Measurements from ENCODE around the gene RNU2-1. TPM values are rescaled to one million over a fixed set of nuclear protein-coding genes. Genes with fewer than 3 reads are reported as not detected.
"Not testable (repeated sequence)": the region's sequence is repeated elsewhere in the genome, so short reads cannot be mapped to it uniquely, and the experiment has no call there.

The RNU2-1 gene
- total RNA-seq, 3 donors from 2014 or later (not counting 1 experiment from before 2014, with no cell fraction given), result 3,690 to 5,833 (median 5,267) TPM

DNA sequence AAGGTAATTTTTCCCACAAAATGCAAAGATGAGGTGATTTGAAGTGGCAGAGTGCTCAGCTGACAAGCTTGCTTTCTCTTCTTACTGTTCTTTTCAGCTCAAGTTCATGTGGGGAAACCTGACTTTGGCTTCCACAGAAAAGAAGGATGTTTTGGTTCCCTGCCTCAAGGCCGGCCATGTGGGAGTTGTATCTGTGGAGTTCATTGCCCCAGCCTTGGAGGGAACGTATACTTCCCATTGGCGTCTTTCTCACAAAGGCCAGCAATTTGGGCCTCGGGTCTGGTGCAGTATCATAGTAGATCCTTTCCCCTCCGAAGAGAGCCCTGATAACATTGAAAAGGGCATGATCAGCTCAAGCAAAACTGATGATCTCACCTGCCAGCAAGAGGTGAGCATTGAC lies 40.5 kb downstream of the RNU2-1 start:
- intact Hi-C loops (cut with micrococcal nuclease), result no loop called here
- no peak for ATAC-seq
- Histone ChIP-seq H3K4me1 (ENCODE audit: control insufficient read depth, insufficient read depth, low read length) (no peaks in the 10 kb centered on the region), H3K27me3 (ENCODE audit: control insufficient read depth, insufficient read depth, low read length) (no peaks in the 10 kb centered on the region), H3K9me3 (ENCODE audit: control insufficient read depth, insufficient read depth, low read length) (no peaks in the 10 kb centered on the region), H3K36me3 (ENCODE audit: control insufficient read depth, insufficient read depth, low read length) (peaks cover 71% of the 10 kb centered on the region), H3K4me3 (ENCODE audit: low read length) (no peak overlapping the region), H3K27ac (ENCODE audit: low read length) (no peak overlapping the region)
- Mint-ChIP-seq H3K4me1 (no peaks in the 10 kb centered on the region), H3K4me3 (no peak overlapping the region), H3K9me3 (no peaks in the 10 kb centered on the region), H3K27ac (peak overlapping the region in 1 of 2 donors; percentile 34), H3K36me3 (peaks cover 32% of the 10 kb centered on the region), H3K27me3 (ENCODE audit: low read depth in 2 of 2) (no peaks in the 10 kb centered on the region)
- WGBS (ENCODE audit: insufficient coverage), result 96% methylated on average over 5 of the region's 5 CpGs
- TF ChIP-seq, protein P1, sequence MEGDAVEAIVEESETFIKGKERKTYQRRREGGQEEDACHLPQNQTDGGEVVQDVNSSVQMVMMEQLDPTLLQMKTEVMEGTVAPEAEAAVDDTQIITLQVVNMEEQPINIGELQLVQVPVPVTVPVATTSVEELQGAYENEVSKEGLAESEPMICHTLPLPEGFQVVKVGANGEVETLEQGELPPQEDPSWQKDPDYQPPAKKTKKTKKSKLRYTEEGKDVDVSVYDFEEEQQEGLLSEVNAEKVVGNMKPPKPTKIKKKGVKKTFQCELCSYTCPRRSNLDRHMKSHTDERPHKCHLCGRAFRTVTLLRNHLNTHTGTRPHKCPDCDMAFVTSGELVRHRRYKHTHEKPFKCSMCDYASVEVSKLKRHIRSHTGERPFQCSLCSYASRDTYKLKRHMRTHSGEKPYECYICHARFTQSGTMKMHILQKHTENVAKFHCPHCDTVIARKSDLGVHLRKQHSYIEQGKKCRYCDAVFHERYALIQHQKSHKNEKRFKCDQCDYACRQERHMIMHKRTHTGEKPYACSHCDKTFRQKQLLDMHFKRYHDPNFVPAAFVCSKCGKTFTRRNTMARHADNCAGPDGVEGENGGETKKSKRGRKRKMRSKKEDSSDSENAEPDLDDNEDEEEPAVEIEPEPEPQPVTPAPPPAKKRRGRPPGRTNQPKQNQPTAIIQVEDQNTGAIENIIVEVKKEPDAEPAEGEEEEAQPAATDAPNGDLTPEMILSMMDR (IDR thresholded peaks at IDR 0.05), result no peak
- no peak for DNase-seq

DNA sequence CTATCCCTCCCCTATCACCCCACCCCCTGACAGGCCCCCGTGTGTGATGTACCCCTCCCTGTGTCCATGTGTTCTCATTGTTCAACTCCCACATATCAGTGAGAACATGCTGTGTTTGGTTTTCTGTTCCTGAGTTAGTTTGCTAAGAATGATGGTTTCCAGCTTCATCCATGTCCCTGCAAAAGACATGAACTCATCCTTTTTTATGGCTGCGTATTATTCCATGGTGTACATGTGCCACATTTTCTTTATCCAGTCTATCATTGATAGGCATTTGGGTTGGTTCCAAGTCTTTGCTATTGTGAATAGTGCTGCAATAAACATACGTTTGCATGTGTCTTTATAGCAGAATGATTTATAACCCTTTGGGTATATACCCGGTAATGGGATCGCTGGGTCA lies 47.1 kb downstream of the RNU2-1 start:
- H3K4me1 Mint-ChIP-seq; H3K36me3 Mint-ChIP-seq; H3K9me3 ChIP-seq (ENCODE audit: control insufficient read depth, insufficient read depth, low read length); H3K4me1 ChIP-seq (ENCODE audit: control insufficient read depth, insufficient read depth, low read length); ATAC-seq; DNase-seq; H3K9me3 Mint-ChIP-seq; H3K27me3 Mint-ChIP-seq (ENCODE audit: low read depth in 2 of 2); intact Hi-C loops (cut with micrococcal nuclease); H3K27me3 ChIP-seq (ENCODE audit: control insufficient read depth, insufficient read depth, low read length); H3K27ac Mint-ChIP-seq; H3K27ac ChIP-seq (ENCODE audit: low read length); H3K4me3 ChIP-seq (ENCODE audit: low read length); H3K4me3 Mint-ChIP-seq: not testable (repeated sequence)
- H3K36me3 ChIP-seq (ENCODE audit: control insufficient read depth, insufficient read depth, low read length), result peaks cover 46% of the 10 kb centered on the region
- 100% methylated on average over 5 of the region's 5 CpGs for WGBS (ENCODE audit: insufficient coverage)

DNA sequence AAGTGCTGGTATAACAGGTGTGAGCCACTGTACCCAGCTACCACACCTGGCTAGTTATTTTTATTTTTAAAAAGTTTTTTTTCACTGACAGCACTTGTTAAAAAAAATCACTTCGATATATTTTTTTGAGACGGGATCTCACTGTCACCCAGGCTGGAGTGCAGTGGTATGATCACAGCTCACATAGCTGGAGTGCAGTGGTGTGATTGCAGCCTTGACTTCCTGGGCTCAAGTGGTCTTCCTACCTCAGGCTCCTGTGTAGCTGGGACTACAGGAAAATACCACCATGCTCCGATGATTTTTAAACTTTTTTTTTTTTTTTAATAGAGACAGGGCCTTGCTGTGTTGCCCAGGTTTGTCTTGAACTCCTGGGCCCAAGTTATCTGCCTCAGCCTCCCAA lies 49.9 kb downstream of the RNU2-1 start:
- no peaks in the 10 kb centered on the region for H3K27me3 Mint-ChIP-seq (ENCODE audit: low read depth in 2 of 2)
- intact Hi-C loops (cut with micrococcal nuclease), result no loop called here

More for the DNA sequence above, 49.9 kb downstream of the RNU2-1 start:
- Mint-ChIP-seq H3K4me3 (no peak overlapping the region), H3K9me3 (no peaks in the 10 kb centered on the region), H3K4me1 (no peaks in the 10 kb centered on the region), H3K36me3 (no peaks in the 10 kb centered on the region), H3K27ac (no peak overlapping the region)
- no peaks in the 10 kb centered on the region for H3K4me1 ChIP-seq (ENCODE audit: control insufficient read depth, insufficient read depth, low read length)
- TF ChIP-seq, protein P1 (IDR thresholded peaks at IDR 0.05), result no peak
- peaks cover 40% of the 10 kb centered on the region for H3K36me3 ChIP-seq (ENCODE audit: control insufficient read depth, insufficient read depth, low read length)
- H3K27ac ChIP-seq (ENCODE audit: low read length), result no peak overlapping the region
- H3K27me3 ChIP-seq (ENCODE audit: control insufficient read depth, insufficient read depth, low read length), result no peaks in the 10 kb centered on the region
- ATAC-seq (no peak), DNase-seq (no peak)
- 97% methylated on average over 3 of the region's 3 CpGs for WGBS (ENCODE audit: insufficient coverage)
- H3K9me3 ChIP-seq (ENCODE audit: control insufficient read depth, insufficient read depth, low read length), result no peaks in the 10 kb centered on the region
- H3K4me3 ChIP-seq (ENCODE audit: low read length), result no peak overlapping the region

Other genes starting within 250 kb of the RNU2-1 start
- 100 to 1,000 TPM; 555 to 671 (median 608) TPM for gene RPL27, start 235.6 kb downstream of the RNU2-1 start, total RNA-seq
- 10 to 100 TPM; 50.0 to 66.8 (median 59.4) TPM for gene IFI35, start 227.2 kb downstream of the RNU2-1 start, total RNA-seq
- gene VAT1, start 211.6 kb downstream of the RNU2-1 start, total RNA-seq, result 10 to 100 TPM; 21.1 to 32.1 (median 31.9) TPM
- under 1 TPM; 0.12 to 0.58 (median 0.14) TPM for gene RND2, start 208.7 kb downstream of the RNU2-1 start, total RNA-seq
- gene BRCA1, start 108.6 kb downstream of the RNU2-1 start, total RNA-seq, result 1 to 10 TPM; 5.7 to 9.9 (median 8.6) TPM
- 10 to 100 TPM; 63.3 to 74.8 (median 67.0) TPM for gene NBR1, start 62.8 kb downstream of the RNU2-1 start, total RNA-seq
- 10 to 100 TPM; 22.0 to 27.4 (median 22.4) TPM for gene TMEM106A, start 22.1 kb downstream of the RNU2-1 start, total RNA-seq
- 1 to 10 TPM in 1 of 3 donors, under 1 TPM in 1, not detected in 1; 0.64 to 1.5 TPM for gene CCDC200, start 5.4 kb downstream of the RNU2-1 start, total RNA-seq
- 1 to 10 TPM; 4.1 to 6.9 (median 5.3) TPM for gene ARL4D, start 165.0 kb upstream of the RNU2-1 start, total RNA-seq
- gene DHX8, start 250.0 kb upstream of the RNU2-1 start, total RNA-seq, result 100 to 1,000 TPM in 2 of 3 donors, 10 to 100 TPM in 1; 88.3 to 106 (median 105) TPM

Data from natural killer cell (primary cell).